22Rv1 (cell line): Measurements from ENCODE around the gene BAD.

Experiments used
- H3K27ac ChIP-seq: fragments of 450-650 bp; 2 replicates; pipeline ENCODE4 v1.5.1; 2017
- ZFX ChIP-seq: fragments of 450-650 bp; IDR thresholded peaks from 2 replicates; pipeline ENCODE4 v1.6.1; 2017; ENCODE audit warnings: antibody characterized with exemption, borderline replicate concordance
- TF ChIP-seq, protein P1 (sequence below): fragments of 450-650 bp; IDR thresholded peaks from 2 replicates; pipeline ENCODE4 v1.5.1; 2017; ENCODE audit warnings: mild to moderate bottlenecking

Gene BAD

DNA sequence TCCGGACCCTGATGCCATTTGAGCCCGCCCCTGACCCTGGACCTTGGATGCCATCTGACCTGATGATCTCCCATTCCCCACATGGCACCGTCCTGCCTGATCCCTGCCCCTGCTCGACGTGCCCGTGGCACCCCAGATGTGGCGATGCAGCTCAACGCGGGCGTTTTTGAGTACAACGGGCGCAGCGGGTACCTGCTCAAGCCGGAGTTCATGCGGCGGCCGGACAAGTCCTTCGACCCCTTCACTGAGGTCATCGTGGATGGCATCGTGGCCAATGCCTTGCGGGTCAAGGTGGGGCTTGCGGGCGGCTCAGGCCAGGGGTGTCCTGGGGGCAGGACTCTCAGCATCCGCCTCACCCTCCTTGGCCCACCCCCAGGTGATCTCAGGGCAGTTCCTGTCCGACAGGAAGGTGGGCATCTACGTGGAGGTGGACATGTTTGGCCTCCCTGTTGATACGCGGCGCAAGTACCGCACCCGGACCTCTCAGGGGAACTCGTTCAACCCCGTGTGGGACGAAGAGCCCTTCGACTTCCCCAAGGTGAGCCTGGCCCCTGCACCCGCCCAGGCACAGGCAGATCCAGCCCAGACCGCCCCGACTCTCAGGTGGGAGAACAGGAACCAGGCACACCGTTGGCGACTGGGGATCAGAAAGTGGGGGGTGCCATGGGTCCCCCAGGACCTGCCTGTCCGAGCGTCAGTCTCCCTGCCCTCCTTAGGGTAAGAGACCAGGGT, 22.0 kb downstream of the BAD start:
- no peak overlapping the region for H3K27ac ChIP-seq
- TF ChIP-seq, protein P1, sequence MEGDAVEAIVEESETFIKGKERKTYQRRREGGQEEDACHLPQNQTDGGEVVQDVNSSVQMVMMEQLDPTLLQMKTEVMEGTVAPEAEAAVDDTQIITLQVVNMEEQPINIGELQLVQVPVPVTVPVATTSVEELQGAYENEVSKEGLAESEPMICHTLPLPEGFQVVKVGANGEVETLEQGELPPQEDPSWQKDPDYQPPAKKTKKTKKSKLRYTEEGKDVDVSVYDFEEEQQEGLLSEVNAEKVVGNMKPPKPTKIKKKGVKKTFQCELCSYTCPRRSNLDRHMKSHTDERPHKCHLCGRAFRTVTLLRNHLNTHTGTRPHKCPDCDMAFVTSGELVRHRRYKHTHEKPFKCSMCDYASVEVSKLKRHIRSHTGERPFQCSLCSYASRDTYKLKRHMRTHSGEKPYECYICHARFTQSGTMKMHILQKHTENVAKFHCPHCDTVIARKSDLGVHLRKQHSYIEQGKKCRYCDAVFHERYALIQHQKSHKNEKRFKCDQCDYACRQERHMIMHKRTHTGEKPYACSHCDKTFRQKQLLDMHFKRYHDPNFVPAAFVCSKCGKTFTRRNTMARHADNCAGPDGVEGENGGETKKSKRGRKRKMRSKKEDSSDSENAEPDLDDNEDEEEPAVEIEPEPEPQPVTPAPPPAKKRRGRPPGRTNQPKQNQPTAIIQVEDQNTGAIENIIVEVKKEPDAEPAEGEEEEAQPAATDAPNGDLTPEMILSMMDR: no peak
- no peak for TF ChIP-seq ZFX

DNA sequence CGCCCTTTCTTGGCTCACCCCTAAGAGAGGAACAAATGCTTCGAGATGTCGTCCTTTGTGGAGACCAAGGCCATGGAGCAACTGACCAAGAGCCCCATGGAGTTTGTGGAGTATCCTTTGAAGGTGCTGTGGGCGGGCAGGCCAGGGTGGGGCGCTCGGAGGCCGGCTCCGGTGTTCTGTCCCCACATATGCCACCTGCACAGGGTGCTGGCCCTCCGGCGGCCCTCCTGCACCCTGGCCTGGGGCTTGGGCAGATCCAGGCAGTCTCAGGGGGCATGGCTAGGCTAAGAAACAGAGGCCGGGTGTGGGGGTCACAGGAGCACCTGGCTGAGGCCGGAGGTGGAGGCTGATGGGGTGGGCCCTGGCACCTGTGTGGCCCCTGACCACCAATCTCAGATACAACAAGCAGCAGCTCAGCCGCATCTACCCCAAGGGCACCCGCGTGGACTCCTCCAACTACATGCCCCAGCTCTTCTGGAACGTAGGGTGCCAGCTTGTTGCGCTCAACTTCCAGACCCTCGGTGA, 22.8 kb downstream of the BAD start:
- H3K27ac ChIP-seq: no peak overlapping the region
- TF ChIP-seq, protein P1: no peak
- TF ChIP-seq ZFX: no peak

DNA sequence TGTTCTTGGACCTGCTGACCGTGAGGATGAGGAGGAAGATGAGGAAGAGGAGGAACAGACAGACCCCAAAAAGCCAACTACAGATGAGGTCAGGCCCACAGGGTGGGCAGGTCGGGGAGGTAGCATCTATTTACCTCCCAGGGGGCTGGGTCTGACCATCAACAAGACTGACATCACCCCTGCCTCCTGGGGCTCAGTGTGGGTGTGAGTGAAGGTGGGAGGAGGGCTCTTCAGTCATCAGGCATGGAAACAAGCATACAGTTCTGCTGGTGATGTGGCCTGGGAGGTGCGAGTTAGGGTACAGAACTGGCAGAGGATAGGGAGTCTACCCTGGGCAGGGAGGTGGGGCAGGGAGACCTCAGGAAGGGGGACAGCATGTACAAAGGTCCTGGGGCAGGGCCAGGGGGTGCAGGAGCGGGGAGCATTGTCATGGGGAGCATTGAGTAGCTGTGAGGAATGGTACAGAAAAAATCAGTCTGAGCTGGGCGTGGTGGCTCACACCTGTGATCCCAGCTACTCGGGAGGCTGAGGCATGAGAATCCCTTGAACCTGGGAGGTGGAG, 24.2 kb downstream of the BAD start:
- TF ChIP-seq, protein P1: no peak
- no peak for TF ChIP-seq ZFX
- H3K27ac ChIP-seq: no peak overlapping the region; the same call in 1 of the 2 replicates

DNA sequence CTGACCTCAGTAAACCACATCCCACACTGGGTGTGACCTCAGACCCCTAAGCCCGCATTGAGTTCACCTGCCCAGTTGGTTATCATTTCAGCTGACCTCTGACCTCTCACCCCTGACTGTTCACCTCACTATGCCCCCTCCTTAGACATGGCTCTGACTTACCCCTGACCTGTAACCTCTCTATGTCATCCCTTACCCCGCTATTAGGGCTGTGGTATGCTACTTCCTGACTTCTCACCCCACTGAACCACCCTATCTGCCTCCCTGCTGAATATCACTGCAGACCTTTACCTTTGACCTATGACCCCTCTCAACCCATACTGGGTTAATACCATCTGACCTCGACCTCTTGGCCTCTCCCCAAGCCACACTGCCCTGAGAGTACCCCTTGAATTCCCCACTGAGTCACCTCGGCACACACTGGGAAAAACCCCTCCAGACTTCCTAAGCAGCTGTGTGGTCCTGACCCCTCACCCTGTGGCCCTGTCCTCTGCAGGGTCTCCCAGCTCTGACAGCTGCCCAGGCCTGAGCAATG, 24.9 kb downstream of the BAD start:
- TF ChIP-seq, protein P1: no peak
- no peak for TF ChIP-seq ZFX
- H3K27ac ChIP-seq: no peak overlapping the region; the same call in 1 of the 2 replicates

DNA sequence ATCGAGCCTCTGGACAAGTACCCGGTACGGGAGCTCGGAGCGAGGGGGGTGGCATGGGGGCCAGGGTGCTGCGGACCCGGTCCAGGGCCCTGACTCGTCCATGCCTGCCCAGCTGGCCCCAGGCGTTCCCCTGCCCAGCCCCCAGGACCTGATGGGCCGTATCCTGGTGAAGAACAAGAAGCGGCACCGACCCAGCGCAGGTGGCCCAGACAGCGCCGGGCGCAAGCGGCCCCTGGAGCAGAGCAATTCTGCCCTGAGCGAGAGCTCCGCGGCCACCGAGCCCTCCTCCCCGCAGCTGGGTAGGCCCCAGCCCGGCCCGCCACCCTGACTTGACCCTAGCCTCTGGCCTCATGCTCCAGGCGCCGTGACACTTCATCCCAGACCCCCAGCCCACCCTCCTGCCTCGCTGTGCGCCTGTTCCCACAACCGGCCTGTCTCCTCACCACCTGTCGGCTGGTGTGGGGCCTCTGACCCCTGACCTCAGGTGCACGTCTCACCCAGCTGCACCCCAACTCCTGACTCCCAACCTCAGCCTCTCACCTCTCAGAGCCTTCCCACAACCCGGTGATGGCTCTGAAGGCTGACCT, 25.4 kb downstream of the BAD start:
- no peak overlapping the region for H3K27ac ChIP-seq
- TF ChIP-seq, protein P1: no peak
- TF ChIP-seq ZFX: no peak

DNA sequence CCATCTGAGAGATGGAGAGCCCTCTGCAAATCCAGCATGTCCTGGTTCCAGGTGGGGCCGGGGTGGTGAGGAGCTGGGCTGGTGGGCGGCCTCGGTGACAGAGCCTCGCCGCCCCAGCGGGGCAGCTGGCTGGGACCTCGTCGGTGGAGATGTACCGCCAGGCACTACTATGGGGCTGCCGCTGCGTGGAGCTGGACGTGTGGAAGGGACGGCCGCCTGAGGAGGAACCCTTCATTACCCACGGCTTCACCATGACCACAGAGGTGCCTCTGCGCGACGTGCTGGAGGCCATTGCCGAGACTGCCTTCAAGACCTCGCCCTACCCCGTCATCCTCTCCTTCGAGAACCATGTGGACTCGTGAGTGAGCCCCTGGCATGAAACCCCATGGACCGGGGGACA, 26.1 kb downstream of the BAD start:
- no peak for TF ChIP-seq ZFX
- TF ChIP-seq, protein P1: no peak
- H3K27ac ChIP-seq: no peak overlapping the region

DNA sequence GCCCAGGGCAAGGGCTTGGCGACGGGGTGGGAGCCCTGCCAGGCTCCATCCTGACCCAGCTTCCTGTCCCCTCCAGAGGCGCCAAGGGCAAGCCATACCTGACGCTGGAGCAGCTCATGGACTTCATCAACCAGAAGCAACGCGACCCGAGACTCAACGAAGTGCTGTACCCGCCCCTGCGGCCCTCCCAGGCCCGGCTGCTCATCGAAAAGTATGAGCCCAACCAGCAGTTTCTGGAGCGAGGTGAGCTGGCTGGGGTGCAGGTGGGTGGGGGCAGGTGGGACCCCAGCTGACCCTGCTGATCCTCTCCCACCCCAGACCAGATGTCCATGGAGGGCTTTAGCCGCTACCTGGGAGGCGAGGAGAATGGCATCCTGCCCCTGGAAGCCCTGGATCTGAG, 28.2 kb downstream of the BAD start:
- no peak overlapping the region for H3K27ac ChIP-seq
- TF ChIP-seq, protein P1: no peak
- no peak for TF ChIP-seq ZFX
